Measurements from ENCODE around the gene P2RY2. TPM values are rescaled to one million over a fixed set of nuclear protein-coding genes. Genes with fewer than 3 reads are reported as not detected.

P2RY2 gene
- polyA plus RNA-seq, 1 donor from 2014 or later: not detected

GRCh38 chr11:73198677-73199076 is 19.4 kb upstream of the P2RY2 start:
- no peaks in the 10 kb centered on the region for H3K27me3 ChIP-seq (ENCODE audit: insufficient read depth, low read depth, low read length)
- H3F3A ChIP-seq (ENCODE audit: insufficient read depth, low read length, poor library complexity, severe bottlenecking): no peaks in the 10 kb centered on the region
- no peak overlapping the region for H3K4me2 ChIP-seq (ENCODE audit: low read length)
- H3K27ac ChIP-seq (ENCODE audit: low read length): no peak overlapping the region
- no peaks in the 10 kb centered on the region for H4K20me1 ChIP-seq (ENCODE audit: insufficient read depth)
- H3K9me3 ChIP-seq (ENCODE audit: low read length): no peaks in the 10 kb centered on the region
- no peaks in the 10 kb centered on the region for H3K36me3 ChIP-seq (ENCODE audit: insufficient read depth, low read length)
- H3K4me3 ChIP-seq (ENCODE audit: low read length): no peak overlapping the region
- H3K79me2 ChIP-seq (replicated peaks; ENCODE audit: insufficient read depth, low read length): no peaks in the 10 kb centered on the region
- no peak overlapping the region for H2AFZ ChIP-seq (ENCODE audit: low read depth, low read length)
- H3K9ac ChIP-seq (ENCODE audit: low read length): no peak overlapping the region
- H3K9me2 ChIP-seq (ENCODE audit: insufficient read depth, low read length): no peaks in the 10 kb centered on the region
- no peak for TF ChIP-seq EZH2 (IDR thresholded peaks at IDR 0.05; ENCODE audit: borderline replicate concordance, insufficient read depth, low read length, poor library complexity, severe bottlenecking)
- no peak for TF ChIP-seq RAD21 (conservative IDR thresholded peaks at IDR 0.05)
- TF ChIP-seq REST (IDR thresholded peaks at IDR 0.05; ENCODE audit: borderline replicate concordance): no peak
- no peak for TF ChIP-seq TAF1 (IDR thresholded peaks at IDR 0.05; ENCODE audit: low read depth)
- TF ChIP-seq EP300 (conservative IDR thresholded peaks at IDR 0.05; ENCODE audit: poor library complexity, severe bottlenecking): no peak
- no peak for TF ChIP-seq CTCF (IDR thresholded peaks at IDR 0.05; ENCODE audit: poor library complexity, severe bottlenecking)
- TF ChIP-seq SMC3 (conservative IDR thresholded peaks at IDR 0.05; ENCODE audit: poor library complexity): no peak
- no peak for TF ChIP-seq MXI1 (conservative IDR thresholded peaks at IDR 0.05; ENCODE audit: poor library complexity, severe bottlenecking)
- no peak for TF ChIP-seq POLR2AphosphoS5 (IDR thresholded peaks at IDR 0.05)

GRCh38 chr11:73199446-73199845 is 18.6 kb upstream of the P2RY2 start:
- no peak overlapping the region for H3K9ac ChIP-seq (ENCODE audit: low read length)
- no peaks in the 10 kb centered on the region for H4K20me1 ChIP-seq (ENCODE audit: insufficient read depth)
- H3K9me3 ChIP-seq (ENCODE audit: low read length): no peaks in the 10 kb centered on the region
- H3K36me3 ChIP-seq (ENCODE audit: insufficient read depth, low read length): no peaks in the 10 kb centered on the region
- H3F3A ChIP-seq (ENCODE audit: insufficient read depth, low read length, poor library complexity, severe bottlenecking): no peaks in the 10 kb centered on the region
- H3K27ac ChIP-seq (ENCODE audit: low read length): no peak overlapping the region
- H3K27me3 ChIP-seq (ENCODE audit: insufficient read depth, low read depth, low read length): no peaks in the 10 kb centered on the region
- no peak overlapping the region for H3K4me3 ChIP-seq (ENCODE audit: low read length)
- no peaks in the 10 kb centered on the region for H3K9me2 ChIP-seq (ENCODE audit: insufficient read depth, low read length)
- no peaks in the 10 kb centered on the region for H3K79me2 ChIP-seq (replicated peaks; ENCODE audit: insufficient read depth, low read length)
- no peak for TF ChIP-seq POLR2AphosphoS5 (IDR thresholded peaks at IDR 0.05)
- TF ChIP-seq EP300 (conservative IDR thresholded peaks at IDR 0.05; ENCODE audit: poor library complexity, severe bottlenecking): no peak
- no peak for TF ChIP-seq MXI1 (conservative IDR thresholded peaks at IDR 0.05; ENCODE audit: poor library complexity, severe bottlenecking)
- no peak for TF ChIP-seq EZH2 (IDR thresholded peaks at IDR 0.05; ENCODE audit: borderline replicate concordance, insufficient read depth, low read length, poor library complexity, severe bottlenecking)
- no peak for TF ChIP-seq TAF1 (IDR thresholded peaks at IDR 0.05; ENCODE audit: low read depth)
- no peak for TF ChIP-seq CTCF (IDR thresholded peaks at IDR 0.05; ENCODE audit: poor library complexity, severe bottlenecking)
- TF ChIP-seq RAD21 (conservative IDR thresholded peaks at IDR 0.05): no peak
- no peak for TF ChIP-seq REST (IDR thresholded peaks at IDR 0.05; ENCODE audit: borderline replicate concordance)
- TF ChIP-seq SMC3 (conservative IDR thresholded peaks at IDR 0.05; ENCODE audit: poor library complexity): no peak
- no peak overlapping the region for H2AFZ ChIP-seq (ENCODE audit: low read depth, low read length)
- H3K4me2 ChIP-seq (ENCODE audit: low read length): no peak overlapping the region
